BJ (cell line): ENCODE data around the gene BRD4. TPM values are rescaled to one million over a fixed set of nuclear protein-coding genes. Genes with fewer than 3 reads are reported as not detected.

ENCODE experiments used
- polyA plus RNA-seq: library from polyadenylated mRNA; depleted of rRNA; stranded (reverse); fragments of >200 nt; gene quantifications from 2 replicates; pipeline ENCODE4 v1.2.3, GENCODE V29; 2011; rRNA removed
- small RNA-seq: library from RNA; depleted of rRNA; stranded (forward); fragments of <200 nt; gene quantifications from one replicate; pipeline ENCODE3, GENCODE V24; 2012; ENCODE audit warnings: low replicate concordance, low read depth; ENCODE audit not compliant: insufficient read length

Gene BRD4
- polyA plus RNA-seq, 1 experiment: 9.5 TPM

Small RNAs within 50 kb of the gene (small RNA-seq; reads per million reads assigned to genes)
- not detected for gene AC005776.1

Other genes with a start within 250 kb of the BRD4 start
- gene SYDE1, start 225.1 kb downstream of the BRD4 start, polyA plus RNA-seq: 45.4 and 73.5 TPM in 2 replicates
- 13.3 and 37.6 TPM in 2 replicates for gene NOTCH3, start 131.5 kb downstream of the BRD4 start, polyA plus RNA-seq
- 0.04 and 0.05 TPM in 2 replicates for gene EPHX3, start 100.1 kb downstream of the BRD4 start, polyA plus RNA-seq
- gene AKAP8, start 47.2 kb upstream of the BRD4 start, polyA plus RNA-seq: 10.3 and 11.2 TPM in 2 replicates
- gene AKAP8L, start 86.4 kb upstream of the BRD4 start, polyA plus RNA-seq: 25.8 and 27.5 TPM in 2 replicates
- 7.5 and 10.9 TPM in 2 replicates for gene WIZ, start 117.4 kb upstream of the BRD4 start, polyA plus RNA-seq
- gene RASAL3, start 132.0 kb upstream of the BRD4 start, polyA plus RNA-seq: 0.04 TPM in 1 of 2 replicates, not detected in the other
- gene PGLYRP2, start 147.0 kb upstream of the BRD4 start, polyA plus RNA-seq: not detected in 2 replicates
- gene CYP4F22, start 176.0 kb upstream of the BRD4 start, polyA plus RNA-seq: not detected in 2 replicates